ENCODE measurements around the gene SLC25A19. TPM values are rescaled to one million over a fixed set of nuclear protein-coding genes. Genes with fewer than 3 reads are reported as not detected.
"Not testable (repeated sequence)": the region's sequence is repeated elsewhere in the genome, so short reads cannot be mapped to it uniquely, and the experiment has no call there.

SLC25A19 gene
- total RNA-seq, 2 experiments from 2014 or later = 26.7 to 27.9 TPM

- peak overlapping the region; percentile 3 for H3K27ac Mint-ChIP-seq
- H3K4me1 Mint-ChIP-seq = peaks cover 32% of the 10 kb centered on the region
These were observed 32.0 kb downstream of the SLC25A19 start for GRCh38 chr17:75257228-75257627.

GRCh38 chr17:75255954-75256698, 33.1 kb downstream of the SLC25A19 start:
- H3K4me3 Mint-ChIP-seq; H3K9me3 Mint-ChIP-seq; POLR2A ChIA-PET; DNase-seq; ATAC-seq (ENCODE audit: low read depth); H3K27ac Mint-ChIP-seq; H3K36me3 Mint-ChIP-seq; H3K27me3 Mint-ChIP-seq: not testable (repeated sequence)
- H3K4me1 Mint-ChIP-seq = peaks cover 33% of the 10 kb centered on the region

More at GRCh38 chr17:75257228-75257627, 32.0 kb downstream of the SLC25A19 start:
- DNase-seq; ATAC-seq (ENCODE audit: low read depth); H3K9me3 Mint-ChIP-seq; H3K27me3 Mint-ChIP-seq; H3K36me3 Mint-ChIP-seq; POLR2A ChIA-PET; H3K4me3 Mint-ChIP-seq: not testable (repeated sequence)

GRCh38 chr17:75252039-75252816, 37.0 kb downstream of the SLC25A19 start:
- H3K4me3 Mint-ChIP-seq = no peak overlapping the region
- H3K4me1 Mint-ChIP-seq = peaks cover 29% of the 10 kb centered on the region
- H3K9me3 Mint-ChIP-seq = no peaks in the 10 kb centered on the region
- ATAC-seq (ENCODE audit: low read depth) (no peak), DNase-seq (no peak)
- POLR2A ChIA-PET = no interaction called here
- no peaks in the 10 kb centered on the region for H3K27me3 Mint-ChIP-seq
- H3K36me3 Mint-ChIP-seq = no peaks in the 10 kb centered on the region
- peak overlapping the region; percentile 27 for H3K27ac Mint-ChIP-seq

GRCh38 chr17:75250009-75250471, 39.2 kb downstream of the SLC25A19 start:
- no peaks in the 10 kb centered on the region for H3K27me3 Mint-ChIP-seq
- H3K27ac Mint-ChIP-seq = peak overlapping the region; percentile 92
- H3K4me3 Mint-ChIP-seq = peak overlapping the region; percentile 78
- POLR2A ChIA-PET = interaction anchor here (0.7 to 5.5 kb wide), 8 partner anchors 10 to 1045 kb away, joined by 3 to 51 read pairs (median 6); partner anchors contain the start of genes GGA3, GRB2, MIF4GD and MRPS7
- no peaks in the 10 kb centered on the region for H3K9me3 Mint-ChIP-seq
- peak; percentile 58 for DNase-seq
- H3K36me3 Mint-ChIP-seq = peaks cover 5% of the 10 kb centered on the region
- H3K4me1 Mint-ChIP-seq = peaks cover 23% of the 10 kb centered on the region
- peak; percentile 95 for ATAC-seq (ENCODE audit: low read depth)

GRCh38 chr17:75249564-75249963, 39.7 kb downstream of the SLC25A19 start:
- peak overlapping the region; percentile 92 for H3K27ac Mint-ChIP-seq
- H3K4me1 Mint-ChIP-seq = peaks cover 24% of the 10 kb centered on the region
- DNase-seq (no peak), ATAC-seq (ENCODE audit: low read depth) (no peak)
- H3K36me3 Mint-ChIP-seq = peaks cover 5% of the 10 kb centered on the region
- H3K9me3 Mint-ChIP-seq = no peaks in the 10 kb centered on the region
- H3K27me3 Mint-ChIP-seq = no peaks in the 10 kb centered on the region
- peak overlapping the region; percentile 78 for H3K4me3 Mint-ChIP-seq
- POLR2A ChIA-PET = interaction anchor here (1.0 to 5.5 kb wide), 7 partner anchors 10 to 530 kb away, joined by 3 to 51 read pairs (median 6); partner anchors contain the start of genes GGA3, GRB2, MIF4GD and MRPS7

- ATAC-seq (ENCODE audit: low read depth) (no peak), DNase-seq (no peak)
- no peaks in the 10 kb centered on the region for H3K27me3 Mint-ChIP-seq
- POLR2A ChIA-PET = interaction anchor here (5.5 kb wide), 1 partner anchor 15 kb away, joined by 51 read pairs; the partner anchor contains the start of genes GGA3 and MRPS7
- H3K4me3 Mint-ChIP-seq = no peak overlapping the region
- peaks cover 17% of the 10 kb centered on the region for H3K36me3 Mint-ChIP-seq
- H3K4me1 Mint-ChIP-seq = peaks cover 30% of the 10 kb centered on the region
- H3K27ac Mint-ChIP-seq = no peak overlapping the region
- H3K9me3 Mint-ChIP-seq = no peaks in the 10 kb centered on the region
These were observed 42.8 kb downstream of the SLC25A19 start for GRCh38 chr17:75246404-75246803.

GRCh38 chr17:75245011-75245410, 44.2 kb downstream of the SLC25A19 start:
- POLR2A ChIA-PET = interaction anchor here (0.6 to 1.2 kb wide), 2 partner anchors 15 to 25 kb away, joined by 3 to 4 read pairs; no protein-coding TSS in a partner anchor
- peaks cover 17% of the 10 kb centered on the region for H3K36me3 Mint-ChIP-seq
- peaks cover 23% of the 10 kb centered on the region for H3K4me1 Mint-ChIP-seq

GRCh38 chr17:75244133-75244866, 44.9 kb downstream of the SLC25A19 start:
- Mint-ChIP-seq H3K9me3 (no peaks in the 10 kb centered on the region), H3K4me1 (peaks cover 16% of the 10 kb centered on the region), H3K27ac (peak overlapping the region; percentile 28), H3K36me3 (peaks cover 17% of the 10 kb centered on the region), H3K4me3 (no peak overlapping the region), H3K27me3 (no peaks in the 10 kb centered on the region)
- POLR2A ChIA-PET = interaction anchor here (0.6 to 1.2 kb wide), 3 partner anchors 14 to 26 kb away, joined by 3 to 4 read pairs (median 3); no protein-coding TSS in a partner anchor
- no peak for ATAC-seq (ENCODE audit: low read depth)
- no peak for DNase-seq

More at GRCh38 chr17:75245011-75245410, 44.2 kb downstream of the SLC25A19 start:
- H3K4me3 Mint-ChIP-seq = no peak overlapping the region
- H3K9me3 Mint-ChIP-seq = no peaks in the 10 kb centered on the region
- no peaks in the 10 kb centered on the region for H3K27me3 Mint-ChIP-seq
- ATAC-seq (ENCODE audit: low read depth) (no peak), DNase-seq (no peak)
- H3K27ac Mint-ChIP-seq = no peak overlapping the region

- DNase-seq (no peak), ATAC-seq (ENCODE audit: low read depth) (no peak)
- Mint-ChIP-seq H3K4me3 (peak overlapping the region; percentile 4), H3K9me3 (no peaks in the 10 kb centered on the region), H3K27me3 (no peaks in the 10 kb centered on the region), H3K4me1 (peaks cover 20% of the 10 kb centered on the region), H3K27ac (peak overlapping the region; percentile 48), H3K36me3 (peaks cover 22% of the 10 kb centered on the region)
- POLR2A ChIA-PET = interaction anchor here (0.8 to 1.3 kb wide), 4 partner anchors 17 to 47 kb away, joined by 3 read pairs; partner anchors contain the start of genes MIF4GD and SLC25A19
These were observed 46.7 kb downstream of the SLC25A19 start for GRCh38 chr17:75242461-75243042.

GRCh38 chr17:75241996-75242460, 47.2 kb downstream of the SLC25A19 start:
- Mint-ChIP-seq H3K4me1 (peaks cover 20% of the 10 kb centered on the region), H3K36me3 (peaks cover 24% of the 10 kb centered on the region), H3K9me3 (no peaks in the 10 kb centered on the region), H3K27ac (peak overlapping the region; percentile 48), H3K4me3 (no peak overlapping the region), H3K27me3 (no peaks in the 10 kb centered on the region)
- ATAC-seq (ENCODE audit: low read depth) = no peak
- DNase-seq = no peak
- POLR2A ChIA-PET = interaction anchor here (0.9 to 1.3 kb wide), 3 partner anchors 18 to 47 kb away, joined by 3 read pairs; partner anchors contain the start of gene SLC25A19

GRCh38 chr17:75241502-75241901, 47.7 kb downstream of the SLC25A19 start:
- H3K27me3 Mint-ChIP-seq = no peaks in the 10 kb centered on the region
- H3K4me3 Mint-ChIP-seq = no peak overlapping the region
- no peak overlapping the region for H3K27ac Mint-ChIP-seq
- POLR2A ChIA-PET = interaction anchor here (0.5 to 2.5 kb wide), 3 partner anchors 20 to 41 kb away, joined by 3 to 9 read pairs (median 3); partner anchors contain the start of genes GGA3 and MRPS7
- peaks cover 19% of the 10 kb centered on the region for H3K36me3 Mint-ChIP-seq
- no peaks in the 10 kb centered on the region for H3K9me3 Mint-ChIP-seq
- peaks cover 20% of the 10 kb centered on the region for H3K4me1 Mint-ChIP-seq
- no peak for DNase-seq
- ATAC-seq (ENCODE audit: low read depth) = no peak

GRCh38 chr17:75241143-75241430, 48.1 kb downstream of the SLC25A19 start:
- peaks cover 20% of the 10 kb centered on the region for H3K4me1 Mint-ChIP-seq
- H3K9me3 Mint-ChIP-seq = no peaks in the 10 kb centered on the region
- DNase-seq = no peak
- no peak overlapping the region for H3K27ac Mint-ChIP-seq
- no peak for ATAC-seq (ENCODE audit: low read depth)
- POLR2A ChIA-PET = interaction anchor here (0.5 to 2.5 kb wide), 3 partner anchors 20 to 30 kb away, joined by 3 to 11 read pairs (median 9); partner anchors contain the start of genes GGA3, MIF4GD and MRPS7
- no peak overlapping the region for H3K4me3 Mint-ChIP-seq
- H3K36me3 Mint-ChIP-seq = peaks cover 23% of the 10 kb centered on the region
- H3K27me3 Mint-ChIP-seq = no peaks in the 10 kb centered on the region
